Cerebellar cortex (tissue), 1 donor: ENCODE data around the gene PSMB1.
"Not testable (repeated sequence)": the region's sequence is repeated elsewhere in the genome, so short reads cannot be mapped to it uniquely, and the experiment has no call there.

Experiments used
- DNase-seq: peaks from one replicate; pipeline ENCODE4 v3.0.0-alpha.2; 2015; ENCODE audit warnings: low spot score

PSMB1 gene

DNA sequence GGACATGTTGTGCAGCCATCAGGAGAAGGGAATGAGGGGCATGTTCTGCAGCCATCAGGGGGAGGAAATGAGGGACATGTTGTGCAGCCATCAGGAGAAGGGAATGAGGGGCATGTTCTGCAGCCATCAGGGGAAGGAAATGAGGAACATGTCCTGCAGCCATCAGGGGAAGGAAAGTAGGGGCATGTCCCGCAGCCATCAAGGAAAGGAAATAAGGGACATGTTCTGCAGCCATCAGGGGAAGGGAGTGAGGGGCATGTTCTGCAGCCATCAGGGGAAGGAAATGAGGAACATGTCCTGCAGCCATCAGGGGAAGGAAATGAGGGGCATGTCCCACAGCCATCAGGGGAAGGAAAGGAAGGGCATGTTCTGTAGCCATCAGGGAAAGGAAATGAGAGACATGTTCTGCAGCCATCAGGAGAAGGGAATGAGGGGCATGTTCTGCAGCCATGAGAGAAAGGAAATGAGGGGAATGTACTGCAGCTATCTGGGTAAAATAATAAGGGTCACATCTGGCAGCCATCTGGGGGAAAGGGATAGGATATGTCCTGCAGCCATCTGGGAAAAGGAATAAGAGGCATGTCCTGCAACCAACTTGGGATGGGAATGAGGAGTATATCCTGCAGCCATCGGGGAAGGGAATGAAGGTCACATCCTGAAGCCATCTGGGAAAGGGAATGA lies 50.2 kb downstream of the PSMB1 start:
- DNase-seq, result not testable (repeated sequence)

- not testable (repeated sequence) for DNase-seq
Measured at GRCh38 chr6:170502268-170502667, 50.8 kb downstream of the PSMB1 start.

GRCh38 chr6:170500955-170501590 lies 52.0 kb downstream of the PSMB1 start:
- no peak for DNase-seq

DNA sequence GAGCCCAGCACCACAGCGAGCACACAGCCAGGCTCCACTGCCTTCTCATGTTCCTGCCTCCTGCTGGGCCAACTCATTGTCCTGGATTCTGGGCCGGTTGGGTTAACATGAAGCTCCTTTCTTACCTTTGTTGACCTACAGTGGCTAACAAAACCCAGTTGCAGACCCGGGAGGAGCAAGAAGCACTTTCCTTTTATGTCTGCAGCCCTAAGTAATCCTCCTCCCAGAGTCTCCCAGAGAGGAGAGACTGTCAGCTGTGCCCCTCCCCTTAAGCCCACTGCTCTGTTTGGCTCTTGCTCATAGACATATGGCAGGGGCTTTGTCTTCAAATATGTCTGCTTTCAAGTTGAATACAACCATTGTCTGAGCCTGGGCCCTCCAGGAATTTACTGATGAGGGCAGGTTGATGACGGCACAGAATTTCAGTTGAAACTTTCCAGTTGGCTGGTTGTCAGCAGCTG lies 55.2 kb downstream of the PSMB1 start:
- no peak for DNase-seq

DNA sequence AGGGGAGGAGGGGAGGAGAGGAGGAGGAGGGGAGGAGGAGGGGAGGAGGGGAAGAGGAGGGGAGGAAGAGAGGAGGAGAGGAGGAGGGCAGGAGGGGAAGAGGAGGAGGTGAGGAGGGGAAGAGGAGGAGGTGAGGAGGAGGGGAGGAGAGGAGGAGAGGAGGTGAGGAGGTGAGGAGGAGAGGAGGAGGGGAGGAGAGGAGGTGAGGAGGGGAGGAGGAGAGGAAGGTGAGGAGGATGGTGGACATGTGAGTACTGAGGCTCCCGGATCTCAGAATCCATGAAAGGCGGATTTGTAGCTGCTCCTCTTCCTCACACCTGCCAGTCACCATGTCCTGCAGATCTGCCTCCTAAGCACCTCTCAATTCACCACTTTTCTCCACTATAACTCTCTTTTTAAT lies 59.8 kb downstream of the PSMB1 start:
- no peak for DNase-seq

DNA sequence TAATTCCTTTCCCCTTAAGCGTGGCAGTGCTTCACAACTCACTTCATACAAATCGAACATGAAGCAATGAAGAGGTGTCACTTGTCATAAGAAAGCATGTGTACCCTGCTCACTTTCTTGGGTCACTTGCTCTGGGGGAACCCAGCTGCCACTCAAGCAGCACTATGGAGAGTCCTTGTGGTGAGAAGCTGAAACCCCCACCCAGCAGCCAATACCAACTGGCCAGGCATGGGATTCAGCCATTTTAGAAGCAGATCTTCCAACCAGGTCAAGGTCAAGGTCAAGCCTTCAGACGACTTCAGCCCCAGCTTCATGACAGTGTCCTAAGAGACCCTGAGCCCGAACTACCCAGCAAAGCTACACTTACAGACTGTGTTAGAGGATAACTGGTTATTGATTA lies 62.8 kb downstream of the PSMB1 start:
- no peak for DNase-seq

GRCh38 chr6:170489836-170490235 lies 63.3 kb downstream of the PSMB1 start:
- DNase-seq, result no peak

DNA sequence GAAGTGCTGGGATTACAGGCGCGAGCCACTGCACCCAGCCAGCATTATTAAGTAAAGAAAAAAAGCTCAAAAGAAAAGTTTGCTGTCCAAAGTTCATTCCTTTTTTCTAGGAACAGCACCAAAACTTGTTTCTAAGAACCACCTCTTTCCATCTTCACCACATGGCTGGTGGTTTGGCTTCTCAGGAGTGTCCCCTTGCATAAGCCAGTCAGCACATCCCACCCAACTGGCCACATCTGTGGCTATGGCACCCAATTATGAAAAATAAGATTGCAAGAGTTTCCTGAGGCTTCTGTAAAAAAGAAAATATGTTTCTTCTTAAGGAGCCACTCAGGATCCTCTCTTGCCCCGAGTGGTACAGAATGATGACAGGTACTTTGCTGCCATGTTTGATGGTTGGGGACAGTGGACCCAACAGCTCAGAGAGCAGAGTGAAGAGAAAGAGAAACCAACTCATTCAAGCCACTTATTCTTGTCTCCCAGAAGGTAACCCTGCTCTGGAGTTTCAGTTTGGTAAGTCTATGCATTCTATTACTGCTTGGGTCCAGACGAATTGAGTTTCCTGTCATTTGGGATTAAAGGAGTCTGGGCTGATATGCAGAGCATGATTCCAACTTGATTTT lies 65.3 kb downstream of the PSMB1 start:
- DNase-seq, result no peak

GRCh38 chr6:170485159-170485558 lies 67.9 kb downstream of the PSMB1 start:
- no peak for DNase-seq
